BJ (cell line): ENCODE results near the gene PTGER4. TPM values are rescaled to one million over a fixed set of nuclear protein-coding genes. Genes with fewer than 3 reads are reported as not detected.

Experiments used
- CTCF ChIA-PET: fragments of 350-600 bp; formaldehyde crosslinking; extraction: SDS; loops from one replicate; lab custom pipeline; 2021; ENCODE audit warnings: antibody characterized with exemption, inconsistent platforms; lab: Yijun Ruan, JAX
- POLR2A ChIA-PET: fragments of 300-600 bp; sonication (Branson Sonifier 250); formaldehyde crosslinking; extraction: SDS; loops from one replicate; lab custom pipeline; 2021; ENCODE audit warnings: antibody characterized with exemption; lab: Charles Lee
- DNase-seq: peaks from one replicate; pipeline ENCODE4 v3.0.0-alpha.2; 2011; ENCODE audit warnings: low read depth
- H3K27me3 ChIP-seq: 2 replicates; pipeline ENCODE4 v1.6.0; 2011; ENCODE audit warnings: low read length; ENCODE audit not compliant: control insufficient read depth, insufficient read depth
- H3K36me3 ChIP-seq: 2 replicates; pipeline ENCODE4 v1.5.1; 2011; ENCODE audit warnings: low read length; ENCODE audit not compliant: control insufficient read depth, insufficient read depth
- H3K4me3 ChIP-seq: 2 replicates; pipeline ENCODE4 v1.5.1; 2011; ENCODE audit warnings: low read depth, mild to moderate bottlenecking, control low read depth, low read length
- polyA plus RNA-seq: library from polyadenylated mRNA; depleted of rRNA; stranded (reverse); fragments of >200 nt; gene quantifications from 2 replicates; pipeline ENCODE4 v1.2.3, GENCODE V29; 2011
- TF ChIP-seq, protein P1 (sequence below): IDR thresholded peaks from 2 replicates; pipeline ENCODE4 v1.5.1; 2011; ENCODE audit warnings: low read depth, mild to moderate bottlenecking, control low read depth, inconsistent platforms, low read length, moderate library complexity; ENCODE audit not compliant: insufficient read depth

The PTGER4 gene
- polyA plus RNA-seq, 1 experiment = 0.44 TPM

DNA sequence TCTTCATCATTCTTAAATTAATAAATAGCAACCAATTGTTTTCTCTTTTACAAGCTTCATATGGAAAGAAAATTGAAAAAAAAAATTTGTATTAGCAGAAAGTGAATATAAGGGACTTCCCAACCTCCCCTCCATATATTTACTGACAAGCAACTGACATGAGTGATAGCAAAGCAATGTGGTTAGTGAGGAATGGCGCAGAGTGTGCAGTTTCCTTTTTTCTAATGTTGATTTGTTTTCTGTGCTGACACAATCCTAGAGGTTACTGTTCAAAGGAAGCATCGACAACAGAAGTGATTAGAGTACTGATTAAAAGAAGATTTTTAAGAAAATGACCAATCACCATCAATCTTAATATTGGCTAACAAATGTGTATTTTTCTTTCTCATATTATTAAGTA lies 1.7 kb upstream of the PTGER4 start:
- H3K27me3 ChIP-seq = peaks cover 19% of the 10 kb centered on the region
- no peaks in the 10 kb centered on the region for H3K36me3 ChIP-seq
- ChIA-PET POLR2A (no interaction called here), CTCF (interaction anchor here (1.1 to 1.7 kb wide), 2 partner anchors 9 to 962 kb away, joined by 3 to 4 read pairs; no protein-coding TSS in a partner anchor)
- no peak for DNase-seq
- H3K4me3 ChIP-seq = no peak overlapping the region
- TF ChIP-seq, protein P1, sequence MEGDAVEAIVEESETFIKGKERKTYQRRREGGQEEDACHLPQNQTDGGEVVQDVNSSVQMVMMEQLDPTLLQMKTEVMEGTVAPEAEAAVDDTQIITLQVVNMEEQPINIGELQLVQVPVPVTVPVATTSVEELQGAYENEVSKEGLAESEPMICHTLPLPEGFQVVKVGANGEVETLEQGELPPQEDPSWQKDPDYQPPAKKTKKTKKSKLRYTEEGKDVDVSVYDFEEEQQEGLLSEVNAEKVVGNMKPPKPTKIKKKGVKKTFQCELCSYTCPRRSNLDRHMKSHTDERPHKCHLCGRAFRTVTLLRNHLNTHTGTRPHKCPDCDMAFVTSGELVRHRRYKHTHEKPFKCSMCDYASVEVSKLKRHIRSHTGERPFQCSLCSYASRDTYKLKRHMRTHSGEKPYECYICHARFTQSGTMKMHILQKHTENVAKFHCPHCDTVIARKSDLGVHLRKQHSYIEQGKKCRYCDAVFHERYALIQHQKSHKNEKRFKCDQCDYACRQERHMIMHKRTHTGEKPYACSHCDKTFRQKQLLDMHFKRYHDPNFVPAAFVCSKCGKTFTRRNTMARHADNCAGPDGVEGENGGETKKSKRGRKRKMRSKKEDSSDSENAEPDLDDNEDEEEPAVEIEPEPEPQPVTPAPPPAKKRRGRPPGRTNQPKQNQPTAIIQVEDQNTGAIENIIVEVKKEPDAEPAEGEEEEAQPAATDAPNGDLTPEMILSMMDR = no peak

DNA sequence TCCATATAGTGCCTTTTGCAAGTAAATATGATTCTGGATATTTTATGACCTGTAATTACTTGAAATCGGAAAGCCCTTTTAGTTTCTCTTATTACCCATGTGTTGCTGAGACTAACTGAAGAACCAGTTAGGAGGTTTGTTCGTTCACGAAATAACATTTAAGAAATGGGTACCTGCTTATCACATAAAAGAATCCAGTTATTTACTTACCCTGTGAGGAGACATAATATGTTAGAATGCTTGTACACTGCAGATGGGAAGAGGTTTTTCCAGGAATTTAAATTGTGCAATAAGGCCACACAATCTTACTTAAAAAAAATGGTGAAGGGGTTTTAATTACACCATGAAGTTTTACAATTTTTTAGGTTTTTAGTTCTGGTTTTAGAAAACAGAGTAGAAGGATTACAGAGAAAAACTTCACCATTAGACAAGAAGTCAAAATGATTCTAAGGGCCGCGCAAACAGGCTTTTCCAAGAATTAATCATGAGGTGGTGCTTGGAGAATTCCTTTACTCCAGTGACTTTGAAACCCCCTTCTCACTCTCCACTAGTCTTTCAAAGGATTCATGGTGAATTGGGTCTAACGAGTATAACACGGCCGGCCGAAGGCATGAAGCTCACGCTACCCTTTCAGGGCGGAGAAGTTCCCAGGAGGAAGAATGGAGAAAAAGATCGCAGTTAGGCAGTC lies 1.1 kb upstream of the PTGER4 start:
- ChIA-PET POLR2A (no interaction called here), CTCF (interaction anchor here (1.7 kb wide), 1 partner anchor 962 kb away, joined by 4 read pairs; no protein-coding TSS in a partner anchor)
- TF ChIP-seq, protein P1 = no peak
- no peak for DNase-seq
- H3K36me3 ChIP-seq = no peaks in the 10 kb centered on the region
- peaks cover 19% of the 10 kb centered on the region for H3K27me3 ChIP-seq
- peak overlapping the region; percentile 75 for H3K4me3 ChIP-seq

DNA sequence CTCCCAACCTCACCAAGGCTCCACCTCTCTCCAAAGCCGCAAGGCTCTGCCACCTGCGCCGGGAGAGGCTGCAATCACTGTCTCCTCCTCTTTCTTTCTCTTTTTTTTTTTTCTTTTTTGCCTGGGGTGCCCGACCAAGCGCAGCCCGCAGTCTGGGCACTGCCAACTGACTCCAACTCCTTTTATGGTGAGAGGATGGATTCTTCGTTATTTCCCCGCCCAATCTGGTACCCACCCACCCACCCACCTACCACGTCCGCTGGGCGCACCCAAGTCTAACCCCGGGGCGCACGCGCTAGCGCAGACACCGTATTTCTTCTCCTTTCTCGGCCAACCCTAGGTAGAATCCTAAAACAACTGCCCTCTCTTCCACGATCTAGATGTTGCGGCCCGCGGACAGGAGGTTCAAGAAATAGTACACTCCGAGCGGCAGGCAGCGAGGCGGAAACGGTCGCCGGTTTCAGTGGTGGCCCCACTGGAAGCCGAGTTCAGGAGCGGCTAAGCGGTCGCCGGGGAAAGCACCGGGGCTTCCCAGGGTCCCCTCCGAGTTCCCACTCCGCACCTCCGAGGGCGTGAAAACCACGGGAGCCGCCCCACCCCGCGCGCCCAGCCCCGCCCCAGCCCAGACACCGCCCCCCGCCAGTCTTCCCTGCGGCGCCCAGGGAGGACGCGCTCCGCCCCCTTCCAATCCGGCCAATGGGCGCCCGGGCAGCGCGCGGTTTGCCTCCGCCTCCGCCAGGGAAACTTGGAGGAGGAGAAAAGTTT lies 385 bp upstream of the PTGER4 start:
- DNase-seq = no peak
- ChIA-PET POLR2A (no interaction called here), CTCF (interaction anchor here (0.5 to 1.7 kb wide), 5 partner anchors 9 to 965 kb away, joined by 3 to 6 read pairs (median 4); partner anchors contain the start of gene CARD6)
- Histone ChIP-seq H3K4me3 (peak overlapping the region; percentile 75), H3K27me3 (peaks cover 19% of the 10 kb centered on the region), H3K36me3 (no peaks in the 10 kb centered on the region)
- TF ChIP-seq, protein P1 = no peak

GRCh38 chr5:40680741-40681362 lies 1.1 kb downstream of the PTGER4 start:
- H3K4me3 ChIP-seq = peak overlapping the region; percentile 11; the same call in 1 of the 2 replicates
- H3K27me3 ChIP-seq = peaks cover 19% of the 10 kb centered on the region
- ChIA-PET POLR2A (interaction anchor here (0.6 kb wide), 1 partner anchor 211 kb away, joined by 3 read pairs; no protein-coding TSS in a partner anchor), CTCF (interaction anchor here (1.7 kb wide), 1 partner anchor 8 kb away, joined by 6 read pairs; no protein-coding TSS in a partner anchor)
- TF ChIP-seq, protein P1 = 0 out of 2 replicates have a peak, but pooled peaks have one; percentile 7
- DNase-seq = no peak
- no peaks in the 10 kb centered on the region for H3K36me3 ChIP-seq
